SK-N-MC (cell line): ENCODE results near the gene CETP.

Experiments used
- DNase-seq: peaks from one replicate; pipeline ENCODE4 v3.0.0-alpha.2; 2011; ENCODE audit warnings: low read depth, low spot score
- H3K27ac ChIP-seq: fragments of 200-600 bp; sonication (generic); 2 replicates; pipeline ENCODE4 v1.5.1; 2016; ENCODE audit warnings: mixed run types
- H3K36me3 ChIP-seq: fragments of 200-600 bp; sonication (generic); 2 replicates; pipeline ENCODE4 v1.6.1; 2017; ENCODE audit warnings: antibody characterized with exemption, low read length, mixed read lengths; ENCODE audit not compliant: insufficient read depth
- H3K4me3 ChIP-seq: fragments of 200-600 bp; sonication (generic); 2 replicates; pipeline ENCODE4 v1.5.1; 2016
- H3K9ac ChIP-seq: fragments of 200-600 bp; sonication (generic); 2 replicates; pipeline ENCODE4 v1.8.0; 2017; ENCODE audit warnings: mixed run types, mixed read lengths; ENCODE audit not compliant: insufficient read length
- H3K9me3 ChIP-seq: fragments of 200-600 bp; sonication (generic); 2 replicates; pipeline ENCODE4 v1.6.1; 2017; ENCODE audit warnings: low read depth, mild to moderate bottlenecking, antibody characterized with exemption, low read length, moderate library complexity, mixed read lengths
- EZH2 ChIP-seq: fragments of 200-600 bp; sonication (generic); IDR thresholded peaks from one replicate; pipeline ENCODE4 v1.6.1; 2017; ENCODE audit warnings: antibody characterized with exemption
- FOXP2 ChIP-seq: optimal IDR thresholded peaks from 2 replicates; pipeline ENCODE3; 2011; ENCODE audit warnings: mild to moderate bottlenecking, moderate library complexity; ENCODE audit not compliant: insufficient read depth; ENCODE audit errors: extremely low read length, control extremely low read depth
- POLR2AphosphoS5 ChIP-seq: IDR thresholded peaks from 2 replicates; pipeline ENCODE4 v1.6.1; 2012; ENCODE audit warnings: mild to moderate bottlenecking, low read depth, low read length, borderline replicate concordance

CETP gene

GRCh38 chr16:56939801-56940200, 21.9 kb upstream of the CETP start:
- Histone ChIP-seq H3K36me3 (peaks cover 88% of the 10 kb centered on the region), H3K9ac (no peak overlapping the region), H3K9me3 (no peaks in the 10 kb centered on the region), H3K4me3 (no peak overlapping the region), H3K27ac (no peak overlapping the region)
- TF ChIP-seq EZH2, result no peak
- TF ChIP-seq FOXP2, result no peak
- no peak for DNase-seq

- DNase-seq, result no peak
- H3K9ac ChIP-seq, result no peak overlapping the region
- no peak overlapping the region for H3K4me3 ChIP-seq
- no peaks in the 10 kb centered on the region for H3K9me3 ChIP-seq
- H3K27ac ChIP-seq, result no peak overlapping the region
- H3K36me3 ChIP-seq, result peaks cover 79% of the 10 kb centered on the region
- TF ChIP-seq EZH2, result no peak
- TF ChIP-seq FOXP2, result no peak
- no peak for TF ChIP-seq POLR2AphosphoS5
These were observed 20.7 kb upstream of the CETP start for GRCh38 chr16:56941092-56941491.

- H3K36me3 ChIP-seq, result peaks cover 71% of the 10 kb centered on the region
- no peak for TF ChIP-seq EZH2
- no peak for TF ChIP-seq POLR2AphosphoS5
- TF ChIP-seq FOXP2, result no peak
- DNase-seq, result no peak
- no peak overlapping the region for H3K9ac ChIP-seq
- H3K4me3 ChIP-seq, result no peak overlapping the region
- no peaks in the 10 kb centered on the region for H3K9me3 ChIP-seq
- no peak overlapping the region for H3K27ac ChIP-seq
These were observed 19.9 kb upstream of the CETP start for GRCh38 chr16:56941856-56942331.

- Histone ChIP-seq H3K36me3 (peaks cover 52% of the 10 kb centered on the region), H3K9ac (no peak overlapping the region), H3K27ac (no peak overlapping the region), H3K9me3 (no peaks in the 10 kb centered on the region), H3K4me3 (no peak overlapping the region)
- no peak for TF ChIP-seq FOXP2
- DNase-seq, result no peak
These were observed 17.9 kb upstream of the CETP start for GRCh38 chr16:56943761-56944375.

- TF ChIP-seq EZH2 (no peak), FOXP2 (no peak), POLR2AphosphoS5 (no peak)
- H3K9me3 ChIP-seq, result no peaks in the 10 kb centered on the region
- no peak overlapping the region for H3K4me3 ChIP-seq
- H3K9ac ChIP-seq, result no peak overlapping the region
- H3K36me3 ChIP-seq, result peaks cover 39% of the 10 kb centered on the region; the same call in 1 of the 2 replicates
- DNase-seq, result no peak
- H3K27ac ChIP-seq, result no peak overlapping the region
These were observed 16.6 kb upstream of the CETP start for GRCh38 chr16:56944954-56945839.

GRCh38 chr16:56945847-56946527, 15.8 kb upstream of the CETP start:
- H3K9ac ChIP-seq, result no peak overlapping the region
- H3K9me3 ChIP-seq, result no peaks in the 10 kb centered on the region
- no peak overlapping the region for H3K4me3 ChIP-seq
- DNase-seq, result no peak
- peaks cover 33% of the 10 kb centered on the region; the same call in 1 of the 2 replicates for H3K36me3 ChIP-seq
- no peak for TF ChIP-seq POLR2AphosphoS5
- TF ChIP-seq FOXP2, result no peak
- TF ChIP-seq EZH2, result no peak
- no peak overlapping the region for H3K27ac ChIP-seq

- Histone ChIP-seq H3K36me3 (peaks cover 27% of the 10 kb centered on the region; the same call in 1 of the 2 replicates), H3K27ac (no peak overlapping the region), H3K9ac (no peak overlapping the region), H3K9me3 (no peaks in the 10 kb centered on the region), H3K4me3 (no peak overlapping the region)
- no peak for DNase-seq
- TF ChIP-seq POLR2AphosphoS5, result no peak
- TF ChIP-seq FOXP2, result no peak
These were observed 14.8 kb upstream of the CETP start for GRCh38 chr16:56946767-56947603.

GRCh38 chr16:56947604-56947995, 14.2 kb upstream of the CETP start:
- H3K4me3 ChIP-seq, result no peak overlapping the region
- H3K9me3 ChIP-seq, result no peaks in the 10 kb centered on the region
- H3K27ac ChIP-seq, result no peak overlapping the region
- H3K36me3 ChIP-seq, result peaks cover 21% of the 10 kb centered on the region; the same call in 1 of the 2 replicates
- no peak for TF ChIP-seq EZH2
- TF ChIP-seq FOXP2, result no peak
- no peak for TF ChIP-seq POLR2AphosphoS5
- DNase-seq, result no peak
- H3K9ac ChIP-seq, result no peak overlapping the region
